ENCODE data around the gene PDE3A. TPM values are rescaled to one million over a fixed set of nuclear protein-coding genes. Genes with fewer than 3 reads are reported as not detected.

PDE3A gene
- polyA plus RNA-seq, 3 donors: 0.10 TPM; not detected in 2

- no peak overlapping the region for H3K4me2 ChIP-seq (replicated peaks; ENCODE audit: extremely low read depth, low read length, poor library complexity, severe bottlenecking)
- Mint-ChIP-seq H3K4me1 (no peaks in the 10 kb centered on the region), H3K4me3 (no peak overlapping the region), H3K27ac (no peak overlapping the region), H3K9me3 (peaks cover 0 to 5% (median 0%) of the 10 kb centered on the region in 7 donors), H3K36me3 (no peaks in the 10 kb centered on the region), H3K27me3 (ENCODE audit: low read depth in 3 of 3) (no peaks in the 10 kb centered on the region)
- no peak overlapping the region for H3K9ac ChIP-seq (ENCODE audit: insufficient read depth, low read length, poor library complexity, severe bottlenecking)
- no peak overlapping the region for H3K4me3 ChIP-seq (replicated peaks in 1 of 3; ENCODE audit: low read depth in 2 of 3, low read length in 3 of 3)
- H3K27ac ChIP-seq (ENCODE audit: low read depth in 1 of 2, low read length in 2 of 2): no peak overlapping the region
- no peaks in the 10 kb centered on the region for H3K4me1 ChIP-seq (ENCODE audit: control insufficient read depth in 1 of 2, insufficient read depth in 2 of 2, low read length in 2 of 2)
- WGBS (ENCODE audit: insufficient coverage): no CpG with 5 or more reads among the region's 4 CpGs
- no peaks in the 10 kb centered on the region for H3K9me3 ChIP-seq (replicated peaks in 1 of 2; ENCODE audit: control insufficient read depth in 1 of 2, insufficient read depth in 1 of 2, low read length in 2 of 2)
- no peaks in the 10 kb centered on the region for H3K36me3 ChIP-seq (replicated peaks in 1 of 2; ENCODE audit: control insufficient read depth in 1 of 2, insufficient read depth in 2 of 2, low read length in 2 of 2)
- H3K79me2 ChIP-seq (ENCODE audit: insufficient read depth, low read length): no peaks in the 10 kb centered on the region
- no peak for TF ChIP-seq CTCF (IDR thresholded peaks at IDR 0.05)
- H4K20me1 ChIP-seq (ENCODE audit: insufficient read depth, low read length): no peaks in the 10 kb centered on the region
- H3K27me3 ChIP-seq (ENCODE audit: control insufficient read depth in 2 of 2, insufficient read depth in 2 of 2, low read length in 2 of 2): no peaks in the 10 kb centered on the region
- no peak overlapping the region for H2AFZ ChIP-seq (ENCODE audit: insufficient read depth, low read depth, low read length, poor library complexity, severe bottlenecking)
- no peak for DNase-seq
- intact Hi-C loops (cut with micrococcal nuclease): no loop called here
Observed at GRCh38 chr12:20628999-20629398, 260.7 kb downstream of the PDE3A start.

GRCh38 chr12:20629414-20630156 is 261.2 kb downstream of the PDE3A start:
- peaks cover 0 to 5% (median 0%) of the 10 kb centered on the region in 7 donors for H3K9me3 Mint-ChIP-seq
- TF ChIP-seq CTCF (IDR thresholded peaks at IDR 0.05): no peak
- WGBS (ENCODE audit: insufficient coverage): 96% methylated on average over 2 of the region's 6 CpGs
- H3K4me3 ChIP-seq (replicated peaks in 1 of 3; ENCODE audit: low read depth in 2 of 3, low read length in 3 of 3): no peak overlapping the region
- H3K4me1 ChIP-seq (ENCODE audit: control insufficient read depth in 1 of 2, insufficient read depth in 2 of 2, low read length in 2 of 2): no peaks in the 10 kb centered on the region
- no peak overlapping the region for H3K27ac ChIP-seq (ENCODE audit: low read depth in 1 of 2, low read length in 2 of 2)
- no peak overlapping the region for H3K4me3 Mint-ChIP-seq
- H3K79me2 ChIP-seq (ENCODE audit: insufficient read depth, low read length): no peaks in the 10 kb centered on the region
- no peaks in the 10 kb centered on the region for H3K4me1 Mint-ChIP-seq
- no peak overlapping the region for H3K9ac ChIP-seq (ENCODE audit: insufficient read depth, low read length, poor library complexity, severe bottlenecking)
- H3K27me3 Mint-ChIP-seq (ENCODE audit: low read depth in 3 of 3): no peaks in the 10 kb centered on the region
- DNase-seq: no peak
- H3K9me3 ChIP-seq (replicated peaks in 1 of 2; ENCODE audit: control insufficient read depth in 1 of 2, insufficient read depth in 1 of 2, low read length in 2 of 2): no peaks in the 10 kb centered on the region
- no peaks in the 10 kb centered on the region for H3K27me3 ChIP-seq (ENCODE audit: control insufficient read depth in 2 of 2, insufficient read depth in 2 of 2, low read length in 2 of 2)
- no peaks in the 10 kb centered on the region for H4K20me1 ChIP-seq (ENCODE audit: insufficient read depth, low read length)
- intact Hi-C loops (cut with micrococcal nuclease): no loop called here
- H3K36me3 Mint-ChIP-seq: no peaks in the 10 kb centered on the region
- H3K4me2 ChIP-seq (replicated peaks; ENCODE audit: extremely low read depth, low read length, poor library complexity, severe bottlenecking): no peak overlapping the region
- H3K36me3 ChIP-seq (replicated peaks in 1 of 2; ENCODE audit: control insufficient read depth in 1 of 2, insufficient read depth in 2 of 2, low read length in 2 of 2): no peaks in the 10 kb centered on the region
- H2AFZ ChIP-seq (ENCODE audit: insufficient read depth, low read depth, low read length, poor library complexity, severe bottlenecking): no peak overlapping the region
- H3K27ac Mint-ChIP-seq: no peak overlapping the region

All from CD14-positive monocyte (primary cell).